Mesenchymal stem cell (in vitro differentiated cells and primary cell): ENCODE results near the gene STKLD1.

ENCODE experiments used
- DNase-seq: peaks from one replicate; pipeline ENCODE4 v3.0.0-alpha.2; 2013
- H2AFZ ChIP-seq: one replicate; pipeline ENCODE4 v1.6.1; 2013; ENCODE audit warnings: low read depth, mild to moderate bottlenecking, control low read depth, inconsistent platforms, low read length, moderate library complexity
- H2AK5ac ChIP-seq: 2 replicates; pipeline ENCODE4 v1.6.1; 2013; ENCODE audit warnings: low read length, moderate library complexity, mild to moderate bottlenecking, inconsistent platforms; ENCODE audit not compliant: severe bottlenecking
- H2BK120ac ChIP-seq: one replicate; pipeline ENCODE4 v1.6.1; 2013; ENCODE audit warnings: low read depth, mild to moderate bottlenecking, inconsistent platforms, low read length, moderate library complexity
- H2BK12ac ChIP-seq, 2 experiments: one replicate each; pipeline ENCODE4 v1.6.1; 2013; ENCODE audit warnings: inconsistent platforms in 2 of 2, low read length in 2 of 2, mild to moderate bottlenecking in 2 of 2, moderate library complexity in 2 of 2, control low read depth in 1 of 2
- H2BK15ac ChIP-seq: one replicate; pipeline ENCODE4 v1.6.1; 2013; ENCODE audit warnings: mild to moderate bottlenecking, low read depth, inconsistent platforms; ENCODE audit not compliant: poor library complexity, severe bottlenecking
- H2BK5ac ChIP-seq: 2 replicates; pipeline ENCODE4 v1.6.1; 2013; ENCODE audit warnings: low read depth, mild to moderate bottlenecking, low read length, control low read depth, inconsistent platforms; ENCODE audit not compliant: poor library complexity, severe bottlenecking
- H3K14ac ChIP-seq, 2 experiments: one replicate each; pipeline ENCODE4 v1.6.1; 2013; ENCODE audit warnings: inconsistent platforms in 2 of 2, low read length in 2 of 2, control low read depth in 1 of 2, mild to moderate bottlenecking in 1 of 2, moderate library complexity in 1 of 2
- H3K18ac ChIP-seq, 2 experiments: one replicate each; pipeline ENCODE4 v1.6.1; 2013; ENCODE audit warnings: inconsistent platforms in 2 of 2, low read length in 2 of 2, control low read depth in 1 of 2, low read depth in 1 of 2, mild to moderate bottlenecking in 1 of 2
- H3K23ac ChIP-seq, 2 experiments: one replicate each; pipeline ENCODE4 v1.6.1; 2013; ENCODE audit warnings: inconsistent platforms in 2 of 2, low read length in 2 of 2, mild to moderate bottlenecking in 2 of 2, moderate library complexity in 2 of 2, control low read depth in 1 of 2
- H3K27ac ChIP-seq: 2 replicates; pipeline ENCODE4 v1.5.1; 2013; ENCODE audit warnings: mild to moderate bottlenecking, moderate library complexity, low read length, control low read depth, inconsistent platforms; ENCODE audit not compliant: poor library complexity, severe bottlenecking
- H3K27me3 ChIP-seq, 2 experiments: 2 replicates each; pipeline versions ENCODE4 v1.6.1 to v1.7.0; 2013; ENCODE audit warnings: low read length in 2 of 2, mild to moderate bottlenecking in 2 of 2, moderate library complexity in 2 of 2, control low read depth in 1 of 2, inconsistent platforms in 1 of 2; ENCODE audit not compliant: control insufficient read depth in 1 of 2, insufficient read depth in 1 of 2
- H3K36me3 ChIP-seq, 2 experiments: 2 replicates each; pipeline versions ENCODE4 v1.6.1 to v1.7.0; 2013; ENCODE audit warnings: low read length in 2 of 2, control low read depth in 1 of 2, inconsistent platforms in 1 of 2, low read depth in 1 of 2, mild to moderate bottlenecking in 1 of 2; ENCODE audit not compliant: insufficient read depth in 2 of 2, control insufficient read depth in 1 of 2
- H3K4ac ChIP-seq, 2 experiments: one replicate each; pipeline ENCODE4 v1.6.1; 2013; ENCODE audit warnings: inconsistent platforms in 2 of 2, low read length in 2 of 2, mild to moderate bottlenecking in 2 of 2, moderate library complexity in 2 of 2, control low read depth in 1 of 2, low read depth in 1 of 2
- H3K4me1 ChIP-seq: 2 replicates; pipeline ENCODE4 v1.6.1; 2013; ENCODE audit warnings: low read depth, low read length, control low read depth; ENCODE audit not compliant: control insufficient read depth, insufficient read depth
- H3K4me2 ChIP-seq: 2 replicates; pipeline ENCODE4 v1.6.1; 2013; ENCODE audit warnings: low read length, mild to moderate bottlenecking, inconsistent platforms; ENCODE audit not compliant: poor library complexity, severe bottlenecking
- H3K4me3 ChIP-seq, 2 experiments: 2 replicates each; pipeline versions ENCODE4 v1.5.1 to v1.7.0; 2013; ENCODE audit warnings: low read length in 2 of 2, mild to moderate bottlenecking in 2 of 2, control low read depth in 1 of 2, low read depth in 1 of 2; ENCODE audit not compliant: insufficient read depth in 1 of 2
- H3K79me1 ChIP-seq: replicated peaks from 2 replicates; pipeline ENCODE4 v1.6.1; 2013; ENCODE audit warnings: mild to moderate bottlenecking, control low read depth, low read length, inconsistent platforms; ENCODE audit not compliant: poor library complexity, severe bottlenecking
- H3K9ac ChIP-seq: 2 replicates; pipeline ENCODE4 v1.7.0; 2013; ENCODE audit warnings: mild to moderate bottlenecking, low read length, moderate library complexity
- H3K9me3 ChIP-seq: 2 replicates; pipeline ENCODE4 v1.7.0; 2013; ENCODE audit warnings: mild to moderate bottlenecking, low read length; ENCODE audit not compliant: control insufficient read depth
- H4K8ac ChIP-seq: one replicate; pipeline ENCODE4 v1.6.1; 2013; ENCODE audit warnings: inconsistent platforms, mild to moderate bottlenecking, low read length, moderate library complexity
- H4K91ac ChIP-seq: one replicate; pipeline ENCODE4 v1.6.1; 2013; ENCODE audit warnings: mild to moderate bottlenecking, low read length, inconsistent platforms
- WGBS: methylation state at CpG from one replicate; pipeline ENCODE4 v1.1.7; 2013; ENCODE audit warnings: mixed read lengths; 5-methylcytosine and 5-hydroxymethylcytosine counted together

The STKLD1 gene

DNA sequence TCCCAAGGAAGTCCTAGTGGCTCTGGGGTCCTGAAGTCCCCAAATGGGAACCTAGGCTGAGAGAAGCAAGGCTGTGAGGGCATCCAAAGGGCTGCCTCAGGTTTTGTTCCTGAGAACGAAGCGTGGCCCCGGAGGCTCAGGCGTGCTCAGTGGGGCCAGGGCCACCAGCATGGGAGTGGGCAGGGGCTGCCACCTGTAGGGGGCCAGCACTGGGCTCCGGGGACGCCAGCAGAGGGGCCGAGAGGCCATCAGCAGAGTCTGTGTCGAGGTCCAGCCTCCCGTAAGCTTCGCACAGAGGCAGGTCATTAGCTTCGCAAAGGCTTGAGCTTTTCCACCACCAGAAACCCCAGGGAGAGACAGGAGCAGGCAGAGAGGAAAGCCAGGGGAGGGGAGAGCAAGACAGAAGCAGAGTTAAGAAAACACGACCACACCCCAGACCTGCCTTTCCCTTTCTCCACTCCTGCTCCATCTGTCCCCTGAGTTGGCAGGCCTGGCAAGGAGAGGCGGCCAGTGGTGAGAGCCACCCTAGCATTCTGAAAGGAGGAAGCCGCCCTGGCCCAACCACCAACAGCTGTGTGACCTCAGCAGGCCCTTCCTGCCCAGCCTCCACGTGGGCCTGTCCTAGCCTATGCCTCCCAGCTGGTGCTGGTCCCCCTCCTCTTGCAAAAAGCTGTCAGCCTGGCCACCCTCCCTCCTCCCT, 34.6 kb upstream of the STKLD1 start:
- Histone ChIP-seq H3K79me1 (peaks cover 42% of the 10 kb centered on the region), H3K18ac (no peak overlapping the region), H2BK120ac (no peak overlapping the region), H2BK15ac (no peak overlapping the region), H3K23ac (no peak overlapping the region), H3K4me2 (no peak overlapping the region), H2BK12ac (no peak overlapping the region), H3K27me3 (no peaks in the 10 kb centered on the region), H3K9ac (no peak overlapping the region), H4K8ac (no peak overlapping the region), H3K36me3 (peaks cover 70 to 83% of the 10 kb centered on the region in 2 experiments), H3K4me3 (no peak overlapping the region), H2AFZ (no peak overlapping the region), H3K4ac (no peak overlapping the region), H4K91ac (no peak overlapping the region), H3K27ac (no peak overlapping the region), H3K14ac (no peak overlapping the region), H2AK5ac (no peak overlapping the region), H3K9me3 (no peaks in the 10 kb centered on the region), H3K4me1 (peaks cover 14% of the 10 kb centered on the region), H2BK5ac (no peak overlapping the region)
- WGBS: 97% methylated on average over 14 of the region's 15 CpGs
- no peak for DNase-seq

DNA sequence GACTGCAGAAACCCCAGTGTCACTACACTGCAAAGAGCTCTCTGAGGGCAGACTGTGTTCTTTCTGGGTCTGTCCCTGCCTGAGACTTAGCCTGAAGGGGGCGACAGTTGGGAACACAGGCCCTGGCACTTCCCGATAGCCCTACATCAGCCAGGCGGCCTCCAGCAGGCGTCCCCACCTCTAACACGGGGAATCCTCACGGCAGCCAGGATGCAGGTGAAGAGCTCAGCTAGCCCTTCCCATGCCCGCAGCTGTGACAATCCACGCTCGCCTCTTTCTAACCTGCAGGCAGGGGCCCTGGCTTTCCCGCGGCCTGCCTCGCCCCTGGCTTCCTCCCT, 34.1 kb upstream of the STKLD1 start:
- no peak overlapping the region for H3K4ac ChIP-seq
- no peak overlapping the region for H3K4me2 ChIP-seq
- no peak overlapping the region for H3K9ac ChIP-seq
- no peak overlapping the region for H3K23ac ChIP-seq
- peaks cover 41% of the 10 kb centered on the region for H3K79me1 ChIP-seq
- 77% methylated on average over 12 of the region's 12 CpGs for WGBS
- H3K4me1 ChIP-seq: peaks cover 16% of the 10 kb centered on the region
- no peak for DNase-seq
- no peak overlapping the region for H3K4me3 ChIP-seq
- no peak overlapping the region for H4K8ac ChIP-seq
- H2BK5ac ChIP-seq: no peak overlapping the region
- no peaks in the 10 kb centered on the region for H3K9me3 ChIP-seq
- H2BK120ac ChIP-seq: no peak overlapping the region
- H3K27me3 ChIP-seq: no peaks in the 10 kb centered on the region
- H2BK12ac ChIP-seq: no peak overlapping the region
- no peak overlapping the region for H2AK5ac ChIP-seq
- H4K91ac ChIP-seq: no peak overlapping the region
- no peak overlapping the region for H3K14ac ChIP-seq
- H3K36me3 ChIP-seq: peaks cover 71 to 83% of the 10 kb centered on the region in 2 experiments
- no peak overlapping the region for H3K18ac ChIP-seq
- no peak overlapping the region for H2BK15ac ChIP-seq
- no peak overlapping the region for H2AFZ ChIP-seq
- no peak overlapping the region for H3K27ac ChIP-seq

DNA sequence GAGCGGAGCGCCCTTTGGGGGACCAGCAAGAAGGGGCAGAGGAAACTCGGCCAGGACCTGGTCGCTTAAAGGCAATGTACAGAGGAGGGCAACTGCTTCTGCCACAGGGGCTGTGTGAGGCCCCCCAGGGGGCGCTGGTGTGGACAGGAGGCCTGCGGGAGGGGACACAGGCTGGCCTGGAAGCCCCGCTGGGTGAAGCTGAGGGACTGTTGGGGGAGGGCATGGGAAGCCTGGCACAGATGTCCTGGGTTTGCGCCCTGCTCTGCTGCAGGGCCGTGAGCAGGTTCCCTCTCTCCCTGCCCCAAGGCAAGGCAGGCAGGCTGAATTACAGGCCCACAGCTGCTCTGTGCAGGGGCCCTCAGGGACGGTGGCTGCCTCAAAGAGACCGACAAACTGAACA, 33.6 kb upstream of the STKLD1 start:
- H3K4me2 ChIP-seq: no peak overlapping the region
- no peak overlapping the region for H2AFZ ChIP-seq
- H3K4ac ChIP-seq: no peak overlapping the region
- H3K4me1 ChIP-seq: peaks cover 16% of the 10 kb centered on the region
- no peak overlapping the region for H3K4me3 ChIP-seq
- H3K14ac ChIP-seq: no peak overlapping the region
- 85% methylated on average over 11 of the region's 11 CpGs for WGBS
- no peak for DNase-seq
- no peak overlapping the region for H3K9ac ChIP-seq
- no peaks in the 10 kb centered on the region for H3K27me3 ChIP-seq
- no peak overlapping the region for H3K23ac ChIP-seq
- H3K18ac ChIP-seq: no peak overlapping the region
- H2BK12ac ChIP-seq: no peak overlapping the region
- no peak overlapping the region for H2AK5ac ChIP-seq
- H3K9me3 ChIP-seq: no peaks in the 10 kb centered on the region
- H3K36me3 ChIP-seq: peaks cover 71 to 82% of the 10 kb centered on the region in 2 experiments
- H4K8ac ChIP-seq: no peak overlapping the region
- peaks cover 41% of the 10 kb centered on the region for H3K79me1 ChIP-seq
- H2BK5ac ChIP-seq: no peak overlapping the region
- no peak overlapping the region for H2BK15ac ChIP-seq
- H4K91ac ChIP-seq: no peak overlapping the region
- H3K27ac ChIP-seq: no peak overlapping the region
- H2BK120ac ChIP-seq: no peak overlapping the region

DNA sequence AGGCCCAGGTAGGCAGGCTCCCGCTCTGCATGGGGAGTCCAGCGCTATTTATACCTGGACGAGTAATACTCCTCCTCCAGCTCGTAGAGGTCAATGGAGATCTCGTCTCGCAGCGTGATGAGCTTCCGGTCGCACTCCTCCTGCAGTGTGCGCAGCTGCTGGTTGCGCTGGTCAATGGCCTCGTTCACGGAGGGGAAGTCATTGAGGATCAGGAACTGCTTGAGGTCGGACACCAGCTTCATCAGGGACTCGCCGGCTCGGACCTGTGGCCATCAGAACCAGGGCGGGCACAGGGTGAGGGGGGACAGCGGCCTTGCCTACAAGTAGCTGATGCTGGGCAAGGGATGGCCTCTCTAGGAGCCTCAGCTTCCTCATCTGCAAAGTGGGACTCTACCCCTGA, 32.1 kb upstream of the STKLD1 start:
- Histone ChIP-seq H3K9ac (no peak overlapping the region), H3K36me3 (peaks cover 71 to 74% of the 10 kb centered on the region in 2 experiments), H2BK120ac (no peak overlapping the region), H3K27ac (no peak overlapping the region), H2BK15ac (no peak overlapping the region), H2BK5ac (no peak overlapping the region), H3K23ac (no peak overlapping the region), H3K79me1 (peaks cover 41% of the 10 kb centered on the region), H3K27me3 (no peaks in the 10 kb centered on the region), H3K4ac (no peak overlapping the region), H3K9me3 (no peaks in the 10 kb centered on the region), H2BK12ac (no peak overlapping the region), H3K18ac (no peak overlapping the region), H2AFZ (no peak overlapping the region), H2AK5ac (no peak overlapping the region), H4K8ac (no peak overlapping the region), H4K91ac (no peak overlapping the region), H3K4me3 (no peak overlapping the region), H3K4me2 (no peak overlapping the region), H3K14ac (no peak overlapping the region), H3K4me1 (peaks cover 17% of the 10 kb centered on the region)
- 99% methylated on average over 18 of the region's 19 CpGs for WGBS
- no peak for DNase-seq
